K562 (cell line): ENCODE results near the gene AQP5.

Experiments used
- CTCF ChIP-seq, 3 experiments: IDR thresholded peaks in 2 of 3; conservative IDR thresholded peaks in 1 of 3; 2 replicates each; pipeline ENCODE4 v1.5.1; 2011 to 2012; ENCODE audit warnings: low read length in 3 of 3, mild to moderate bottlenecking in 3 of 3, control low read depth in 2 of 3, improper control_type of control experiment in 1 of 3, inconsistent platforms in 1 of 3, low read depth in 1 of 3, mixed read lengths in 1 of 3, moderate library complexity in 1 of 3; ENCODE audit not compliant: insufficient read depth in 2 of 3
- JUND ChIP-seq, 2 experiments: IDR thresholded peaks; 2 replicates in 1 of 2; 3 replicates in 1 of 2; pipeline ENCODE4 v1.6.1; 2011; ENCODE audit warnings: borderline replicate concordance in 2 of 2, low read depth in 2 of 2, low read length in 2 of 2, improper control_type of control experiment in 1 of 2, missing biosample characterization in 1 of 2, missing genetic modification characterization in 1 of 2, missing genetic modification reagents in 1 of 2
- LEF1 ChIP-seq: fragments of 450-650 bp; IDR thresholded peaks from 2 replicates; pipeline ENCODE4 v1.6.1; 2016; ENCODE audit warnings: mild to moderate bottlenecking
- PHF8 ChIP-seq: fragments of 200-600 bp; sonication (generic); IDR thresholded peaks from 2 replicates; pipeline ENCODE4 v1.6.1; 2012; ENCODE audit warnings: mixed run types, mild to moderate bottlenecking, inconsistent platforms, low read length, moderate library complexity, borderline replicate concordance
- POLR2A ChIP-seq: fragments of 450-650 bp; conservative IDR thresholded peaks from 2 replicates; pipeline ENCODE4 v1.6.1; 2016
- POLR2AphosphoS5 ChIP-seq: IDR thresholded peaks from 2 replicates; pipeline ENCODE4 v1.6.1; 2011; ENCODE audit warnings: mild to moderate bottlenecking, low read depth, low read length, moderate library complexity; ENCODE audit not compliant: control insufficient read depth, insufficient read depth
- REST ChIP-seq, 2 experiments: fragments of 450-650 bp; formaldehyde crosslinking in 1 of 2; IDR thresholded peaks; 2 replicates each; pipeline versions ENCODE4 v1.4.0 to v1.6.1; 2014 to 2020; ENCODE audit warnings: mild to moderate bottlenecking in 2 of 2, borderline replicate concordance in 1 of 2, low read depth in 1 of 2
- ZBTB8A ChIP-seq: fragments of 450-650 bp; IDR thresholded peaks from 2 replicates; pipeline ENCODE4 v1.6.1; 2018; ENCODE audit warnings: mild to moderate bottlenecking, moderate library complexity; ENCODE audit not compliant: partially characterized antibody
- ZFX ChIP-seq: sonication (generic); formaldehyde crosslinking; IDR thresholded peaks from 2 replicates; pipeline ENCODE4 v1.8.0; 2022; ENCODE audit warnings: mild to moderate bottlenecking, missing genetic modification reagents, moderate library complexity
- ZNF408 ChIP-seq: fragments of 250-450 bp; sonication (Bioruptor Pico); IDR thresholded peaks from 2 replicates; pipeline ENCODE4 v1.4.0; 2020; ENCODE audit warnings: low read depth, mild to moderate bottlenecking, moderate library complexity

- TF ChIP-seq CTCF (IDR thresholded peaks at IDR 0.05 in 2 of 3, conservative IDR thresholded peaks at IDR 0.05 in 1 of 3; ENCODE audit: insufficient read depth in 2 of 3, low read depth in 1 of 3, low read length in 3 of 3) (no peak), JUND (IDR thresholded peaks at IDR 0.05; ENCODE audit: borderline replicate concordance, low read depth, low read length) (no peak), JUND (tag; IDR thresholded peaks at IDR 0.05; ENCODE audit: borderline replicate concordance, low read depth, low read length) (no peak), REST (IDR thresholded peaks at IDR 0.05; ENCODE audit: borderline replicate concordance) (no peak), REST (CRISPR knock-in tag; IDR thresholded peaks at IDR 0.05; ENCODE audit: low read depth) (no peak), PHF8 (no peak), ZFX (CRISPR knock-in tag) (no peak), ZBTB8A (no peak), POLR2AphosphoS5 (no peak), POLR2A (no peak), ZNF408 (CRISPR knock-in tag) (no peak), LEF1 (no peak)
Measured at GRCh38 chr12:50004696-50005095, 43.0 kb downstream of the AQP5 start.
